ENCODE results near the gene C4BPB.
"Not testable (repeated sequence)": the region's sequence is repeated elsewhere in the genome, so short reads cannot be mapped to it uniquely, and the experiment has no call there.

The C4BPB gene

GRCh38 chr1:207088701-207089626 lies at the start of gene C4BPB:
TSS of gene C4BPB (plus strand) at chr1:207088860. CDS start at chr1:207089532, 672 bp downstream.
- DNase-seq = no peak

GRCh38 chr1:207039380-207040180 lies 49.1 kb upstream of the C4BPB start:
- no peak for DNase-seq

- no peak for DNase-seq
These were observed 48.5 kb upstream of the C4BPB start for GRCh38 chr1:207040181-207040533.

GRCh38 chr1:207041397-207041796 lies 47.3 kb upstream of the C4BPB start:
- DNase-seq = not testable (repeated sequence)

GRCh38 chr1:207045453-207045852 lies 43.2 kb upstream of the C4BPB start:
- DNase-seq = no peak

- no peak for DNase-seq
These were observed 41.2 kb upstream of the C4BPB start for GRCh38 chr1:207047505-207047904.

GRCh38 chr1:207048041-207048440 lies 40.6 kb upstream of the C4BPB start:
- DNase-seq = no peak

GRCh38 chr1:207049054-207049453 lies 39.6 kb upstream of the C4BPB start:
- no peak for DNase-seq

- DNase-seq = no peak
These were observed 39.1 kb upstream of the C4BPB start for GRCh38 chr1:207049514-207049913.

- peak; percentile 63 for DNase-seq
These were observed 38.7 kb upstream of the C4BPB start for GRCh38 chr1:207049974-207050391.

- DNase-seq = peak; percentile 94
These were observed 38.0 kb upstream of the C4BPB start for GRCh38 chr1:207050480-207051190.

- peak; percentile 15 for DNase-seq
These were observed 37.3 kb upstream of the C4BPB start, which contains the start of gene YOD1 for GRCh38 chr1:207051191-207051943. TSS of gene YOD1 (minus strand) at chr1:207051208. CDS start at chr1:207051030, 178 bp downstream.

GRCh38 chr1:207052911-207053769 lies 35.5 kb upstream of the C4BPB start, which contains the start of gene PFKFB2:
TSS of gene PFKFB2 (plus strand) at chr1:207053275. CDS start at chr1:207054718, 1,443 bp downstream.
- DNase-seq = peak; percentile 98

- no peak for DNase-seq
These were observed 34.2 kb upstream of the C4BPB start for GRCh38 chr1:207054491-207054890.

GRCh38 chr1:207055386-207056001 lies 33.2 kb upstream of the C4BPB start:
- no peak for DNase-seq

- DNase-seq = no peak
These were observed 32.0 kb upstream of the C4BPB start for GRCh38 chr1:207056673-207057072.

- no peak for DNase-seq
These were observed 30.4 kb upstream of the C4BPB start for GRCh38 chr1:207058252-207058651.

- no peak for DNase-seq
These were observed 29.5 kb upstream of the C4BPB start for GRCh38 chr1:207058878-207059867.

- DNase-seq = no peak
These were observed 28.8 kb upstream of the C4BPB start for GRCh38 chr1:207059881-207060280.

All from stimulated activated CD4-positive, alpha-beta T cell treated with anti-CD3 and anti-CD28 coated beads, Interleukin-15, amount 100 ng/mL, for 24 hours (primary cell).